Urothelium cell line (cell line): ENCODE measurements around the gene STK32B.
"Not testable (repeated sequence)": the region's sequence is repeated elsewhere in the genome, so short reads cannot be mapped to it uniquely, and the experiment has no call there.

Experiments
- DNase-seq: peaks from one replicate; pipeline ENCODE4 v3.0.0; 2011; ENCODE audit warnings: low spot score, mixed read lengths
- FAIRE-seq: peaks from 2 replicates; lab custom pipeline; 2011; peaks lifted over from hg19 to GRCh38; lab: Jason Lieb, UNC

The STK32B gene

DNA sequence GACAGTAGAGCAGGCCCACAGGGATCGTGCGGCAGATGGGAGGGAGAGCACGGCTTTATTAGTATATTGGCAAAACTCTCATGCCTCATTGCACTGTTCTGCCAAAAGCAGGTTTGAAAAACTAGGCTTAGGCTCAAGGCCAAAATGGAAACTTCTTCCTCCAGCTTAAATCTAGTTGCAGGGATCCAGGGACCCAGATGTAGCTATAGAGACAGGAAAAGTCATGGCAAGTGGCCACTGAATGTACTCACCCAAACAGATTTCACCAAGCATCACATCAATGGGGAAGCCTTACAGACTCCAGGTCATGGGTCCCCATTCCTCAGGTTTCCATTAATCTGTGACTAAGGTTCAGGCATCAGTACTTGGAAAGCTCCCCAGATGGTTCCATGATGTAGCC is 149.2 kb downstream of the STK32B start:
- no peak for DNase-seq
- FAIRE-seq = no peak

DNA sequence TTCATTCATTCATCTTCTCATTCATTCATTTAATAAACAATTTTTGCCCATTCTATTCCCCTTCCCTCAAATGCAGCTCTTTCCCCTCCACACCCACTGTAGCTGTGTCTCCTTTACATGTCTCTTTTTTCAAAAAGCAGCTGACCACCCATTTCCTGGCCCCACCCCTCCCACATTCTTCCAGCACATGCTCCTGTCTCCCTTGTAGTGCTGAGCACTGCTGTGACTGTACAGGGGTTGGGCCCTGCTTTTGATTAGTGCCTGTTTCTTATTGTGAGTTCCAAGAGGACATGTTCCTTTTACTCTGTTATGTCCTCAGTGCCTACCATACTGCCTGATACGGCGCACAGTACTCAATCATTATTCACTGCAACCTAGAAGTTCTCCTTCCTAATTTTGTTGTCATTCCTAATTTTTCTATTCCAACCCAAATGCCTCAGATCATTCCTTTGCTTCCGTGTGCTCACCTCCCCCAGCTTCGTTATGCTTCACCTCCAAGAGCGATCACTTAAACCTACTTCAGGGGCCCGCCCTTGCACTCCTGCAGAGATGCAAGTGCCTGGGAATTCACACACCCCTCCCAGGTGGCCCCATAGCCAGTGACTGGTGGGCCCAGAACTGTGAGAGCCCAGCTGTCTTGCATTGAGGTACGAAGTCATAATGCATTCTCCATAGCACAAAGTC is 152.2 kb downstream of the STK32B start:
- DNase-seq (no peak), FAIRE-seq (no peak)

DNA sequence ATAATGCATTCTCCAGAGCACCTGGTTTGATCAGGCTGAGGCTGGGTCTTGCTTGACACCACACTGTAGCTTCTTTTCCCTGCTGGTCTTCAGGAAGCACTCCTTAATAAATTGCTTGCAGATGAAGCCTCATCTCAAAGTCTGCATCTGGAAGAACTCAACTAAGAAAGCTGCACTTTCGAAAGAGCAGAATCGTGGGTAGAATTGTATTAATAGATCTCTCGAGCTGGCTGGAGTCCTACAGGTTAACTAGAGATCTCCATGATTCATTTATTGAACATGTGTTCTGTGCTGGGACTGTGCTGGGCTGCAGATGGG is 152.7 kb downstream of the STK32B start:
- DNase-seq (no peak), FAIRE-seq (no peak)

DNA sequence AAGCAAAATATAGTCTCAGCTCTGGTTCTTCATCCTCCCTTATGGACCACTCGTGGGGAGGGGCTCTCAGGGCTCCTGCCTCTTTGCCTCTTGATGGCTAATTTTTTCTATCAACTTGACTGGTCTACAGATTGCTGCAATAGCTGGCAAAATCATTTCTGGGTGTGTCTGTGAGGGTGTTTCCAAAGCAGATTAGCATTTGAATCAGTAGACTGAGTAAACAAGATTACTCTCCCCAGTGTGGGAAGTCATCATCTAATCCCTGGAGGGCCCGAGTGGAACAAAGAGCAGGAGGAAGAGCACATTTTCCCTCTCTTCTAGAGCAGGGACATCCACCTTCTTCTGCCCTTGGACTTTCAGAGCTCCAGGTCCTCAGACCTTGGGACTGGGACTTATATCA is 153.5 kb downstream of the STK32B start:
- no peak for DNase-seq
- FAIRE-seq = no peak

DNA sequence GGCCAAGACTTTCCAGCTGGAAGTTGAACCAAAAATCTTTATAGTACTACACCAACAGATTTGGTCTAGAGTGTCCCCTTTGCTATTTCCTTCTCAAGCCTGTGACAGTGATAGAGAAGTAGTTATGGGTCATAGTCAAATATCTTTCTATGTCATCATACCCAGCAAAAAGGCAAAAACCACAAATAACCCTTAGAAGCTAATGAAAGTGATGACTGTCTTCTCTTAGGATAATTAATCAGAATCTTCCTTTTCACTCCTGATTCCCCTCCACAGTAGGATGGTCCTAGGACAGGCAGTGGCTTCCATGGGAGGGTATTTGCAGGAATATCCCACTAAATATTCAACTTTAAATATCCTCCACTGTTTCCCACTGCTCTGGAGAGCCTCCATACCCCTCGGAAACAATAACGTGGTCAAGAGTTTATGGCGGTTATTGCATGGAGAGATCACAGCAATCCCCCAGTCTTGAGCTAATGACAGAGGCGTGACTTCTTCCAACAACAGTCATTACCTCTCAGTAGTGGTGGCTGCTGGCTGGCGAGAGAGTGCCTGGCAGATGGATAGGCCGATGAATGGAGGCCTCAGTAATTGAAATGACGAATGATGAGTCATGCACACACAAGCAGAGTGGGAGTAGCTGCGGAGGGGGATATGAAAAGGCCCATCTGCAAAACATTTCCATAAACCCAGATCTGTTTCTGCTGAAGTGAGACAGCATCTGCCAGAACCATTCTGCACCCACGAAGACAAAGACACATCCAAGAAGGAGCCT is 154.9 kb downstream of the STK32B start:
- FAIRE-seq (peak; percentile 13), DNase-seq (peak; percentile 80)

DNA sequence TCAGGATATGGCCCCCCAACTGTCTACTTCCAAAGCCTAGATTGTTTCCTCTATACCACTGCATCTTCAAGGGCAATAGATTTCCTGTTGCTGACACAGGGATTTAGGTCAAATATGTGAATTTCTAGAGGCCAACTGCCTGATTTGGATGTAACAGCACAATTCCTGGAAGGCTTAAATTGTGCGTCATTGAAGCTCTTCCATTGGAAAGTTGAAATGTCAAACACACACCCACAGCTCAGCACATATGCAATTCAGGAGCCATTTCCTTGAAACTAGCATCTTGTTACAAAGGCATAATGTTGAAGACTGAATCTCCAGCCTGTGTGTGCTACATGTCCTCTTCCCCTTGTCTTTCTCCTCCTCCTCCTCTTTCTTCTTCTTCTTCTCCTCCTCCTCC is 158.6 kb downstream of the STK32B start:
- FAIRE-seq (no peak), DNase-seq (no peak)

DNA sequence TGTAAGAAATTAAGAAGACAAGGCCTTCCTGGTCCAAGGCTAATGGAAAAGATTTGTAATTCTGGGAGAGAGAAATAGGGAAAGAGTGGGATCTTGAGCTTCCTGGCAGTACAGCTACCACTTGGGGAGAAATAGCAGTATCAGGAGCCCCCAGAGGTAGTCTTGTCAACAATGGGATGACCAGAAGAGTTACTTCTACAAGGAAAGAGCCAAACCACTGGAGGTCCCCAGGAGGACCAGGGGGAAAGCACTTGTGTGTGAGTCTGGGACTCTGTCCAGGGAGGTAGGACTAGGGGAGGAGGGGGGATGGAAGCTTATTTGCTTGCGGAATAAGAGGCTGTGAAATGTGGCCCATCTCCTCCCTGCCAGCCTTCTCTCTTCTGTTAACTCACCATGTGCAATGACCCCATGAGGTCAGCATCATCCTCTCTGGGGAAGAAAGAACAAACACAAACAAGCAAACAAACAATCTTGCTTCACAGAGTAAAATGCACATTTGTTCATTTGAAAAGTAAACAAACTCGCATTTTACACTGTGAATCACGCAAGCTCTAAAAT is 160.1 kb downstream of the STK32B start:
- no peak for DNase-seq
- no peak for FAIRE-seq

DNA sequence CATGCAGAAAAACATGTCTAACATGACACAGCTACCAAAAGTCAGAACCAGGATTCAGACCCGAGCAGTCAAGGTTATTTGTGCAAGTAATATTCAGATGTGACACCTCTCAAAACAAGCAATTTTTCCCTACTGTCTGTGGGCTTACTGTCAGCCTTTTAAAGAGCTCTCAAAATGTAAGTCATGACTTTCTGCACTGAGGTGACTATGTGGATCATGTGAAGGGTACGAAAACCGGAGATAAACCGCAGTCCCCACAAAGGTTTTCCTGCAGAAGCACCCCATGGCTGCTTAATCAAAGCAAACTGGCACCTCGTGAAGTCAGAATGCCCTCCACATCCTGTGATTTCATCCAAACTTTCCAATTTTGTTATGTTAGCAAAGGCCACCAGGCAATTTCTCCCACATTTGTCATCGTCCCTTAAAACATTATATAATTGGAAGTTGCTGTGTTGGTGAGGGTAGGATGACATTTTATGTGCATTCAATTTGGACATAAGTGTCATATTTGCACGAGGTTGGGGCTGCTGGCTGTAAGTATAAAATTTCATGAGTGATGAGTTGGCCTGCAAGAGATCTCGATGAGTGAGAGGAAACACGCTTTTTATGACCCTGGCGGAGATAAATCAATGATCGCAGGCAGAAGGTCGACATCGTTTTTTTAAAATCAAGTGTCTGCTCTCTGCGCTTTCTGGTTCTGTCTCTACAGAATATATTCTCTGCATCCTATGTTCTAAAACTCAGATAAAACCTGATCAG is 161.2 kb downstream of the STK32B start:
- no peak for FAIRE-seq

DNA sequence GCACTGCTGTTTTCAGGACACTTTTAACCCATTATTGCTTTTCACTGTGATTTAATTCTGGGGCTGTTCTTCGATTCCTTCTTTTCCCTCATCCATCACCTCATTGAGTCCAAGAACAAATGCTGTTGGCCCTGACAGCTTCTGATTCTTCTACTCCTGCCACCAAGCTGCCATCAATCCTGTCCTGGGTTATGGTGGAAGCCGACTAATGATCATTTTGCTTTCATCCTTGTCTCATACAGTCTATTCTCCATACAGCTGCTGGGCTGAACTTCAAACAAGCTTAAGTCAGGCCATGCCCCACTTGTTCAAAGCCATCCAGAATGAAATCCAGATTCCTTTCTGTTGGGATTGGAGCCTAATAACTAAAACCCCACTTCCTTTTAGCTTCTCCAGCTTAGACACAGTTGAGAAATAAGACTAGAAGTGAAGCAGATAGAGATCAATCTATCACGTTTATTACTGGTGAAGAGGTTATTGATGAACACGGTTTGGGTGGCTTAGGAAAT is 161.9 kb downstream of the STK32B start:
- no peak for DNase-seq
- FAIRE-seq = no peak

More for the DNA sequence above, 161.2 kb downstream of the STK32B start:
- no peak for DNase-seq

DNA sequence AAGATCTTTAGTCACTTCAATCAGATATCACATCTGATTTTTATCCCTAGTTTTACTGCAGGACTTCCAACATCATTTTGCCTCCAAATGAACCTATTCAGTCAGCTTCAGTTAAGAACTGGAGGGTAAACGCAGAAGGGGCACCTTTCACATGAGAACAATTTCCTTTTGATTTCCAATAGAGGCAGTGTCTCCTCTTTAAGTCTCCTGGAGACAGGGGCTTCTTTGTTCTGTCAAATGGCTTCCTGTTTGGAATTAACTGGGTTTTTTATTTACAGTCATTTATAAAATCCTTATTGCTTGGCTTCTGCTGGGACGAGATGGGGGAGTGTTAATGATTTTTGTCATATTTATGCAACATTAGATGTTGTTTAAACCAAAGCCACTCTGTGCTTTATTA is 164.0 kb downstream of the STK32B start:
- FAIRE-seq (no peak), DNase-seq (no peak)

DNA sequence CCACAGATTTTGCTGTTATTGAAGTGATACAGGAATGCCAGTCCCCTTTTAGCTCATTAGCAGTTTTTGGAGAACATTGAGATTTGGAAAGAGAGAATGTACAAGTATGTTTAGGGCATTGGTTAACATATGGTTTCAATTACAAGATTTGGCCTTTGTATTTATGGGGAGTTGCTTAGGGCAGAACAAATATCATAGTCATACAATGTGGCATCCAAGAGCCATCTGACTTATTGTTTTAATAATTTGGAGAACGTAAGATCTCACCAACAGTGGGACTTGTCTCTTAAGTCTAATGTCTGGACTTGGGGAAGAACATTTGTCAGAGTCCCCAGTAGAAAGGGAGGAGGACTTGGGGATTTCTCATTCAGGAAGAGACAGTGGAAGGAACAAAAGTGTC is 166.1 kb downstream of the STK32B start:
- DNase-seq (no peak), FAIRE-seq (no peak)

DNA sequence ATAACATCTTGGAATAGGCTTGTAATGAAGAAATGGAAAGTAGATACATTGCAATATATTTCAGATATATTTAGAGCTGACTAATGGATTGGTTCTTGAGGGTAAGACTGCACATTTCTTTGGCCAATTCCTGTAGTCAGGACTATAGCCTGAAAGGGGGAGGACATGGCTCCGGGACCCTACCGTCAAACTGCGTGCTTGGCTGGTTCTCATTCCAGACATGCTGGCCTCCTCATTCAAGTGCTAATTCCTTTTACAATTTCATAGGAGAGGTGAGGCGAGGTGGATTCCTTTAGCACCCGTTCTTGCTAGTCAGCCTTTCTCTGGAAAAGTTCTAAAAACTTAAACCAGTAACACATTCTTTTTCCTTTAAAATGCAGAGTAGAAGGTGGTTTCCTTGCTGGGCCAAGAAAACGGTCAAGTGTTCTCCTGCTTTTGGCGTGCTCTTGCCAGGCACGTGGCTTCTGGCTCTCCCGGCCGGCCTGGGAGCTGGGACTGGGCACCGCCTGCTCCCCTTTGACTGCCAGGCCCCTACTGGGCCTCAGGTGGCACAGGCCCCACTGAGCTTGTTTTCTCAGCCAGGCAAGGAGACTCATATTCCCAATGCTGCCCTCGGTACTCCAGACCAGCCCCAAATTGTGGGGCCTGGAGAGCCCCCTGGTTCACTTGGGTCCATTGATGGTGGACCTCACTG is 167.2 kb downstream of the STK32B start:
- FAIRE-seq = no peak
- no peak for DNase-seq

DNA sequence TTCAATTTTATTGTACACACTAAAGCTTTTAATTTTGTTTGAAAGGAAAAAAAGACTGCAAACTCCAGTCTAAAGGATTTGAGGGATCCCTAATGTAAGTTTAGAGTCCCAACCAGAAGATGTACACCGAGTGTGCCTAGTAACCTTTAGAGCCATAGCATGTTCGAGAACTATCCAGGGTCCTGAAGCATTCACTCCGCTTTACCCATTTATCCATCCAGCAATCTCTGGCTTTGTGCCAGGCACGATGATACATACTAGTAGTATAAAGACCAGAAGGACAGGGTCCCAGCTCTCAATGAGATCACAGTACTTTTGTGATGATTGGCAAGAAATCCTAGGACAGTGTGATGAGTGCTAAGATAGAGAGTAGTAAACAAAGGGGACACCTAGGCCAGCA is 168.7 kb downstream of the STK32B start:
- DNase-seq = peak; percentile 14
- FAIRE-seq = no peak

DNA sequence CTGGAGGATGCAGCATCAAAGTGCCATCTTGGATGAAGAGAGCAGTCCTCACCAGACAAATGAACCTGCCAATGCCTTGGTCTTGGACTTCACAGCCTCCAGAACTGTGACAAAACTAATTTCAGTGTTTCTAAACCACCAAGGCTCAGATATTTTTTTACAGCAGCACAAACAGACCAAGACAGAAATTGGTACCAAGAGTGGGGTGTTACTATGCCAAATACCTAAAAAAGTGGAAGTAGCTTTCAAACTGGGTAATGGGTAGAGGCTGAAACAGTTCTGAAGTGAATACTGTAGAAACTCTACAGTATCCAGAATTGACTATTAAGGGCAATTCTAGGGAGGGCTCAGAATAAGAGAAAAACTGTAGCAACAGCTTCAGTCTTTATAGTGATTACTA is 170.8 kb downstream of the STK32B start:
- no peak for FAIRE-seq

DNA sequence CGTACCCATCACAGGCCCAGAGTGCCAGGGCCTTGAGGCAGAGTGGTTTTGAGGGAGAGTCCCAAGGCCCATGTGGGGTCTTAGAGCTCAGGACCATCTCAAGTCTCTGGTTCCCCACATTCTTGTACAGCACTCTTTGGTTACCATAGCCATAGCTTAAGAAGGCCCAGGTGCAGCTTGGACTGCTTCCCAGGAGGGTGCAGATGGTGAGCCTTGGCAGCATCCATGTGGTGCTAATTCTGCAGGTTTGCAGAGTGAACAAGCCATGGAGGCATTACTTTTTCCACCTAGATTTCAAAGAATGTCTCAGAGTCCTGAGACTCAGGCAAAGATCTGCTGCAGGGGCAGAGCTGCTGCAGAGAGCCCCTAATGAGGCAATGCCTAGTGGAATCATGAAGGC is 171.7 kb downstream of the STK32B start:
- DNase-seq = no peak
- FAIRE-seq = no peak

More for the DNA sequence above, 170.8 kb downstream of the STK32B start:
- DNase-seq = no peak

DNA sequence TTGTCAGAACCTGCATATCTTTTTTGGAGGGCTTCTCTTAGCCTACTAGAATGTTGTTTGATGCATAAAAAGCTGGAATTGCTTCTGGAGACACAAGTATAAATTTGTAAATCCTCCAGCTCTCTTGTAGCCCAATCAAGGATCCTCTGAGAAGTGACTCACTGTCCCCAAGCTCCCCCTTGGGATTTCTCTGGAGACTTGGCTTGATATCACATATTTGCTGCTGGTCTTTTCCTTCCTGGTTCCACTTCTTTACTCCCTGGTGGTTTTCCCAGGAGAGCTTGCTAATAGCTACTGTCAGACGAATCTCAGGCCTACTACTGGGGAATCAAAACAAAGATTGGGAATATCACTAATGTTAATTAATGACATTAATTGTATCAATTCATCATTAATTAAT is 173.1 kb downstream of the STK32B start:
- DNase-seq (no peak), FAIRE-seq (no peak)

DNA sequence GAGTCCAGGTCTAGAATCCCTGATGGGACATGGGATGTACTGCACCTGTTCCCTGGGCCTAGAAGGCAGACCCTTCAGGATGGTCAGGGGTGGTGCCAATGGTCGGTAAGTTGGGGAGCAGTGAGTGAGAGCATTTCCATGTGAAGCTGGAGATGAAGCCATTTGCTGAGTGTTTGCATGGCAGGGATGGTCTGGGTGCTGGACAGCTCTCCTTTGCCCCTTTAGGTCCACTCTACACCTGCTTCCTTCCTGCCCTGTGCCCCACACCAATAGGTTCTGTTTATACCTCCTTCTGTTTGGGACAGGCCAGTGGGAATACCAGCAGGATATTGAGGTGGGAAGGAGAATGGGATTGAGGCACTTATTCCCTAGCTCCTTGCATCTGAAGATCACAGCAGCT is 181.3 kb downstream of the STK32B start:
- FAIRE-seq (no peak), DNase-seq (no peak)

DNA sequence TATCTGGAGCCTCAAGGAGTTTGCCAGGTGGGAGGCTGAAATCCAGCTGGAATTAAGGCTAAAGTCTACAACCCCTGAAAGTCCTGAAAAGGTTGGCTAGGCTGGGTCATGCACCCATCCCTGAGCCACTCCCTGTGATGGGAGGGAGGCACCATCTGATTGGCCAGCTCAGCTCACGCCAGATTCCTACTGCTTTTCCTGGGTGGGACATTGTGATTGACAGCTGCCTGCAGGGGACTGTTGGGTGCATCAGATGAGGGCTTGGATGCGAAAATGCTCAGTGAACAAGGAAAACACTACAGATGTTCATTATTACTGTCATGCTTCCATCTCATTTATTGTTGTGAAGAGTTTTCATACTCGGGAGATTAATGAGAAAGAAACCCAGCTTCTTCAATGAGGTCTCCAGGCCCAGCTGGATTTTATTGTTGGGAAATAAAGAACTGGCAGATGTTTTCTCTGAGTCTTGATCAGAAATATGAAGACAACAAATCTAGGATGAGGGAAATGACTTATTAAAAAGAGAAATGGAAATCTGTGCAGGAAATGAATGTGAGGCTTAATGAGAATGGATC is 185.9 kb downstream of the STK32B start:
- FAIRE-seq = no peak
- DNase-seq = no peak

DNA sequence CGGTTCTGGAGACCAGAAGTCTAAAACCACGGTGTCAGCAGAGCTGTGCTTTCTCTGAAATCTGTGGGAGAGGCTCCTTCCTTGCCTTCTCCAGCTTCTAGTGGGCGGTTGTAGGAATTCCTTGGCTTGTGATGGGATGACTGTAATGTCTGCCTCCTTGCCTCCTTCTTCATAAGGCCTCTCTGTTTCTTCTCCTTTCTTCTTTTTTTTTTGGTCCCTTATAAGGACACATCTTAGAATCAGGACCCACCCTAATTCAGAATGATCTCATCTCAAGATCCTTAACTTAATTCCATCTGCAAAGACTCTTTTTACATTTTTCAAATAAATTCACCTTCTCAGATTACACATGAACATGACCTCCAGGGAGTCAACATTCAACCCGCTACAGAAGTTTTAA is 186.9 kb downstream of the STK32B start:
- FAIRE-seq (no peak), DNase-seq (no peak)

DNA sequence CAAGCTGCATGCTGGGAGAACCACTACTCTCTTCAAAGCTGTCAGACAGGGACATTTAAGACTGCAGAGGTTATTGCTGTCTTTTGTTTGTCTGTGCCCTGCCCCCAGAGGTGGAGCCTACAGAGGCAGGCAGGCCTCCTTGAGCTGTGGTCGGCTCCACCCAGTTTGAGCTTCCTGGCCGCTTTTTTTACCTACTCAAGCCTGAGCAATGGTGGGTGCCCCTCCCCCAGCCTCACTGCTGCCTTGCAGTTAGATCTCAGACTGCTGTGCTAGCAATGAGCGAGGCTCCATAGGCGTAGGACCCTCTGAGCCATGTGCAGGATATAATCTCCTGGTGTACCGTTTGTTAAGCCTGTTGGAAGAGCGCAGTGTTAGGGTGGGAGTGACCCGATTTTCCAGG is 195.8 kb downstream of the STK32B start:
- not testable (repeated sequence) for FAIRE-seq, DNase-seq
